GM12801 (cell line): ENCODE measurements around the gene LSM7.

Experiments
- TF ChIP-seq, protein P1 (sequence below): IDR thresholded peaks from one replicate; pipeline ENCODE4 v1.5.1; 2011; ENCODE audit warnings: control low read depth; ENCODE audit not compliant: insufficient read length; ENCODE audit errors: extremely low read depth

Gene LSM7

DNA sequence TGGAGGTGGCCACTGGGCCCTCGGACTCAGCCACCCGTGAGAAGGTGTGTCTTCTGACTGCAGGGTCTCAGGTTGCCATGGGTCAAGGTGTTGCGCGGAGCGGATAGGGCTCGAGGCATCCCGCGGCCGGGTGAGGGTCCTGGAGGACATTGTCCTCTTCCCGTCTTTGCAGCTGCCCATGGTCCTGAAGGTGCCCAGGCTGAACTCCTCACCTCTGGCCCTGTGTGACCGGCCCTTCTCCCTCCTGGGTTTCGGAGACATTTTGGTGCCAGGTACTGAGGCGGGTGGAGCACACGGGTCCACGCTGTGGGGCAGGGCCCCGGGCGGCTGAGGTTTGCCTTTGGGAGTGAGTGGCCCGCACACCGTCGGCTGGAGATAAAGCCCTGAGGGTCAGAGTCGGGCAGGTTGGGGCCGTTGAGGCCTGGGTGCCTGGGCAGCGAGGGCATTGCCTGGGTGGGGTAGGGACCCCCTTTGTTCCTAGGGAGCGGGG, 16.0 kb upstream of the LSM7 start:
- TF ChIP-seq, protein P1, sequence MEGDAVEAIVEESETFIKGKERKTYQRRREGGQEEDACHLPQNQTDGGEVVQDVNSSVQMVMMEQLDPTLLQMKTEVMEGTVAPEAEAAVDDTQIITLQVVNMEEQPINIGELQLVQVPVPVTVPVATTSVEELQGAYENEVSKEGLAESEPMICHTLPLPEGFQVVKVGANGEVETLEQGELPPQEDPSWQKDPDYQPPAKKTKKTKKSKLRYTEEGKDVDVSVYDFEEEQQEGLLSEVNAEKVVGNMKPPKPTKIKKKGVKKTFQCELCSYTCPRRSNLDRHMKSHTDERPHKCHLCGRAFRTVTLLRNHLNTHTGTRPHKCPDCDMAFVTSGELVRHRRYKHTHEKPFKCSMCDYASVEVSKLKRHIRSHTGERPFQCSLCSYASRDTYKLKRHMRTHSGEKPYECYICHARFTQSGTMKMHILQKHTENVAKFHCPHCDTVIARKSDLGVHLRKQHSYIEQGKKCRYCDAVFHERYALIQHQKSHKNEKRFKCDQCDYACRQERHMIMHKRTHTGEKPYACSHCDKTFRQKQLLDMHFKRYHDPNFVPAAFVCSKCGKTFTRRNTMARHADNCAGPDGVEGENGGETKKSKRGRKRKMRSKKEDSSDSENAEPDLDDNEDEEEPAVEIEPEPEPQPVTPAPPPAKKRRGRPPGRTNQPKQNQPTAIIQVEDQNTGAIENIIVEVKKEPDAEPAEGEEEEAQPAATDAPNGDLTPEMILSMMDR: no peak

DNA sequence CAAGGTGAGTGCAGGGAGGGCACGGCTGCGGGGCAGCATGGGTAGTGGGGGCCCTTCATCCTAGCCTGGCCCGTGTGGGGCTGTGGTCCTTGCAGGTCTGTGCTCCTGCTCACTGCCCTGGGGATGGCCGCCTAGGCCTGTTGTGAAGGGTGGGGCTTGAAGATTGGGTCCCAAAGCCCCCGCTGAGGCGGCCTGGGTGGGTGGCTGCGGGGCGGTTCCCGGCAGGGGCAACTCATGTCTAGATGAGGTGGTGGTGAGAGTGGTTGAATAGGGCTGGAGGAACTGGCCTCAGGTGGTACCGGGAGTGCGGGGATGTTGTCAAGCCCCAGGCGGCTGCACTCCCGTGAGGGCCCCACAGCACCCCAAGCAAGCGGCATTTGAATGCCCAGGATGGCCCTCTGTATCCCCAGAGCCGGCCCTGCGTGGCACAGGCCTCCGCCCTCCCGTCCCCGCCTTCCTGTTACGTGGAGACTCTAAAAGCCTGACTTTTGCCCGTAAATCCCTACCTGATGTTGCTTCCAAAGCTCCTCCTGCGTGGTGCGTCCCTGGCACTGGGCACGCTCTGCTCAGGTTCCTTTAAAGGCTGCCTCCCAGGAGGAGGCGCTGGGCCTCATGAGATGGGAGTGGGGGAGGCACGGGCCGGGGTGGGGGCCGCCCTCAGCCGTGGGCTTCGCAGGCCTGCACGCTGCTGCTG, 15.1 kb upstream of the LSM7 start:
- TF ChIP-seq, protein P1: no peak

DNA sequence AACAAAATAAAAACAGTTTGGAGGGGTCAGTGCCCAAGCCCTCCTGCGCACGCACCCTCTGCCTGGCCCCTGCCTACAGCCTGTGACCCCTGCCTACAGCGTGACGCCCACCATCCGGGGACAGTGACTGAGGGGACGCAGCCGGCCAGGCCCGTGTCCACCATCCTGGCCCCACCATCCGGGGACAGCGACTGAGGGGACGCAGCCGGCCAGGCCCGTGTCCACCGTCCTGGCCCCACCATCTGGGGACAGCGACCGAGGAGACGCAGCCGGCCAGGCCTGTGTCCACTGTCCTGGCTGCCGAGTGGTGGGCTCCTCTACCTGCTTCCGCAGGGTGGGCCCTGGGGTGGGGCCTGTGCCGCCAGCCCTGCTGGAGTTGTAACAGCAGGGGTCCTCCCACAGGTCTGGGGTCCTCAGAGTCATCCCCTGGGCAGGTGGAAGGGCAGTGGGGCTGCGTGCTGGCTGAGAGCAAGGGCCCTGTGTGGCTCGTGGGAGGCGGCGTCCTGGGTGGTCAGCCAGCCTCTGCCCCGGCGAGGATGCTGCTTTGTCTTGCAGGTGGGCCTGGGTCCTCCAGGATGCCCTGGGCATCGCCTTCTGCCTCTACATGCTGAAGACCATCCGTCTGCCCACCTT, 14.4 kb upstream of the LSM7 start:
- TF ChIP-seq, protein P1: no peak

DNA sequence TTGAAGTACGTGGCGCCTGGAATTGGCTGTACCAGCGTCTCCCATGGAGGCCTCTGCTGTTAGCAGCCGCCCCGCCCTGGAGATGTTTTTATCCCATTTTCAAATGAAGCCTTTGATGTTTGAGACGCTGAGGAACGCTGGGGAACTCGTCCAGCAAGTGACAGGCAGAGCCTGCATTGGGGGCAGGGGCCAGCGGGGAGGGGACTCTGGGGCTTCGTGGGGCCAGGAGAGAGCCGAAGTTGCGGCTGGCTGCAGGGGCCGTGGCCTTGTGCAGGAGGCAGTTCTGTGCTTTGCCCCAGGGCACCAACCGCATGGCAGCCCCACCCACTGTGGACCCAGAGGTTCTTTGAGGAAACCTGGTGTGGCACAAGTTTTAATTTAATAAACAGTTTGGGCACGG, 13.6 kb upstream of the LSM7 start:
- TF ChIP-seq, protein P1: no peak

DNA sequence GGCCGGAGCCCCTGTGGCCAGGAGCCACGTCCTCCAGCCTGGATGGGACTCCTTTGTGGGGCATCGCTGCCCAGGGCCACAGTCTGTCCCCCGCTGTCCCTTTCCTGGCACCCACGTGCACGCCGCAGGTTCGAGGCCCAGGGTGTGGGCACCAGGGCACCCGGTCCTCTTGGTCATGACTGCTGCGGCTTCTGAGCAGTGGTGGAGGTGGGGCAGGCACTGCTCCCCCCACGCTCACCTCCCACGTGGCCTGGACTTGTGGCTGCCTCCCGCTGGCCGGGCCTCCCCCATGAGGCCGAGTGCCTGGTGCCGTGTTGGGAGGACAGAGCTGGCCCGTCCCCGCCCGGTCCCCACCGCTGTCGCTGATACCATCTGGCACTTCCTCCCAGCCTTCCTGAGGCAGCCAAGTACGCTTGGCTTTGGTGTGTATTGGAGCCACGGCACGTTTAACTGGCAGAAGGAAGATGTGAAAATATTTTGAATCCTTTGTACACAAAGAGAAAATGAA, 12.9 kb upstream of the LSM7 start:
- TF ChIP-seq, protein P1: no peak

DNA sequence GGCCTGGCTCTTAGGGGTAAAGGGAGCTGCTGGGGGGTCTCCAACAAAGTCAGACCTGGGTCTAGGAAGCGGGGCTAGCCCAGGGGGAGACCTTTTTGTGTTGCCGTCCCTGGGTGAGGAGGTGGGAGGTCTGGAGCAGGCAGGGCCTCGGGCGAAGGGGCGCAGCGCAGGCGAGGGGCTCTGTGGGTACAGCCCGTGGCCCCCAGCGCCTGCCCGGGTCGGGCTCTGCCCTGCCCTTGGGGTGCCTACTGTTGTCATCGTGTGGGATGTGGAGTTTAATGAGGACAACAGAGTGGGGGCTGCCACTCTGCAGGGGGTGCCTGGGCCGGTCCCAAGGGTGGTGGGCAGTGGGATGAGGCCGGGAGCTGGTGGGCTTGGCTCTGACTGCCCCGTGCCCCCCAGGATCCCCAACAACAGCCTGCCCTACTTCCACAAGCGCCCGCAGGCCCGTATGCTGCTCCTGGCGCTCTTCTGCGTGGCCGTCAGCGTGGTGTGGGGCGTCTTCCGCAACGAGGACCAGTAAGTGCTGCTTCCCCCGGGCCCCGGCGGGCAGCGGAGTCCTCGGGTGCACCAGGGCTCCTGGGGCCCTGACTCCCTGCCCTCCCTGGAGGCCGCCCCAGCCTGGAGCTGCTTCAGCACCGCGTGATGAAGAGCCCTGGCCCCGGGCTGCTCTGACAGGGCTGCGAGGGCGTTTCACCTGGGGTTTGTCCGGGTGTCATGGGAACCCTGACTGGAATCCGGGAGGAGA, 12.3 kb upstream of the LSM7 start:
- TF ChIP-seq, protein P1: no peak

DNA sequence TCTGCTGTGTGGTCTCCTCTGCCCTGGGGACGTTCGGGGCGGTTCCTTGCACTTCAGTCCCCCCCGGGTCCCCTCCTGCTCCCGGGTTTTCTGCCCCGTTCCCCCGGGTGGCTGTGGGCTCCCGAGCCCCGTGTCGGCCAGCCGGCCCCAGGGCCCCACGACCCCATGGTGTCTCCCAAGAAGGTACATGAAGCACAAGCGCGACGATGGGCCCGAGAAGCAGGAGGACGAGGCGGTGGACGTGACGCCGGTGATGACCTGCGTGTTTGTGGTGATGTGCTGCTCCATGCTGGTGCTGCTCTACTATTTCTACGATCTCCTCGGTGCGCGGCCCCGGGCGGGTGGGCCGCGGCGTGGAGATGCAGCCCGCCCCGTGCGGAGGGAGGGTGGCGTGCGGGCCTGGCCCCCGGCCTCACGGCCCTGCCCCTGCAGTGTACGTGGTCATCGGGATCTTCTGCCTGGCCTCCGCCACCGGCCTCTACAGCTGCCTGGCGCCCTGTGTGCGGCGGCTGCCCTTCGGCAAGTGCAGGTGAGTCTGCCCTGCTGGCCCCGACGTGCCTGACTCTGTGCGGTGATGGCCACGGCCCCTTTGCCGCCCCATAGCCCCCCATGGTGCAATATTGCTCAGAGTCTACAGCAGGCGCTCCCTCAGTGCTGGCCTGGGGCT, 11.4 kb upstream of the LSM7 start:
- TF ChIP-seq, protein P1: no peak
